HepG2 (cell line): ENCODE measurements around the gene CAPG. TPM values are rescaled to one million over a fixed set of nuclear protein-coding genes. Genes with fewer than 3 reads are reported as not detected.

ENCODE experiments used
- CCDC6 ChIP-seq: sonication (generic); formaldehyde crosslinking; IDR thresholded peaks from 2 replicates; pipeline ENCODE4 v1.8.1; 2022; ENCODE audit warnings: mild to moderate bottlenecking, missing genetic modification reagents, moderate library complexity
- GMEB1 ChIP-seq: sonication (generic); formaldehyde crosslinking; IDR thresholded peaks from 2 replicates; pipeline ENCODE4 v1.5.1; 2020; ENCODE audit warnings: missing genetic modification reagents, mild to moderate bottlenecking, borderline replicate concordance
- ISX ChIP-seq: sonication (generic); formaldehyde crosslinking; conservative IDR thresholded peaks from 2 replicates; pipeline ENCODE4 v1.5.0; 2020; ENCODE audit warnings: missing genetic modification reagents
- JDP2 ChIP-seq: sonication (generic); formaldehyde crosslinking; IDR thresholded peaks from 2 replicates; pipeline ENCODE4 v1.8.1; 2022; ENCODE audit warnings: missing genetic modification reagents, borderline replicate concordance
- KMT2B ChIP-seq: IDR thresholded peaks from 2 replicates; pipeline ENCODE4 v1.6.1; 2016; ENCODE audit warnings: missing genetic modification reagents, missing compliant biosample characterization
- PBX2 ChIP-seq: IDR thresholded peaks from 2 replicates; pipeline ENCODE4 v1.6.1; 2016; ENCODE audit warnings: control low read depth
- PHF21A ChIP-seq: sonication (generic); formaldehyde crosslinking; IDR thresholded peaks from 2 replicates; pipeline ENCODE4 v1.5.0; 2020; ENCODE audit warnings: mild to moderate bottlenecking, missing genetic modification reagents
- REPIN1 ChIP-seq: sonication (generic); formaldehyde crosslinking; IDR thresholded peaks from 2 replicates; pipeline ENCODE4 v1.8.0; 2022; ENCODE audit warnings: missing genetic modification reagents, low read depth, mild to moderate bottlenecking, borderline replicate concordance
- THAP8 ChIP-seq: sonication (generic); formaldehyde crosslinking; IDR thresholded peaks from 2 replicates; pipeline ENCODE4 v1.5.1; 2020; ENCODE audit warnings: missing genetic modification reagents, mild to moderate bottlenecking, borderline replicate concordance
- ZNF282 ChIP-seq: fragments of 450-650 bp; IDR thresholded peaks from 2 replicates; pipeline ENCODE4 v1.6.1; 2018; ENCODE audit not compliant: partially characterized antibody
- ZNF329 ChIP-seq: sonication (generic); formaldehyde crosslinking; IDR thresholded peaks from 2 replicates; pipeline ENCODE4 v1.9.0; 2021; ENCODE audit warnings: low read depth, mild to moderate bottlenecking, missing genetic modification reagents
- ZNF496 ChIP-seq: sonication (generic); formaldehyde crosslinking; IDR thresholded peaks from 2 replicates; pipeline ENCODE4 v1.8.1; 2023; ENCODE audit warnings: mild to moderate bottlenecking, moderate library complexity, missing genetic modification reagents; ENCODE audit not compliant: insufficient replicate concordance
- ZNF629 ChIP-seq: sonication (generic); formaldehyde crosslinking; conservative IDR thresholded peaks from 2 replicates; pipeline ENCODE4 v1.5.0; 2020; ENCODE audit warnings: missing genetic modification reagents
- ZNF766 ChIP-seq: sonication (generic); formaldehyde crosslinking; IDR thresholded peaks from 2 replicates; pipeline ENCODE4 v1.5.0; 2020; ENCODE audit warnings: missing genetic modification reagents, borderline replicate concordance
- polyA plus RNA-seq, 8 experiments: library from polyadenylated mRNA; depleted of rRNA in 3 of 8; stranded (reverse) in 7 of 8; unstranded in 1 of 8; fragments of >200 nt; fragmentation: Illumina TruSeq in 4 of 8; extraction: Trizol in 4 of 8; gene quantifications; 2 replicates each; pipeline versions ENCODE4 v1.2.1 to v1.2.3, GENCODE V29; 2011 to 2016; ENCODE audit warnings: low read depth in 4 of 8, missing spikeins in 1 of 8, mixed read lengths in 1 of 8; ENCODE audit not compliant: insufficient read depth in 1 of 8
- total RNA-seq, 5 experiments: library from RNA; depleted of rRNA; stranded (reverse); fragments of >200 nt; fragmentation: Illumina TruSeq; extraction: Trizol; gene quantifications; 2 replicates each; pipeline ENCODE4 v1.2.3, GENCODE V29; 2016; ENCODE audit warnings: low read depth in 1 of 5
- TF ChIP-seq, protein P1 (sequence below), 2 experiments: sonication (generic) in 1 of 2; formaldehyde crosslinking in 1 of 2; IDR thresholded peaks; 2 replicates each; pipeline versions ENCODE4 v1.6.1 to v1.9.0; 2014 to 2022; ENCODE audit warnings: antibody characterized with exemption in 1 of 2, borderline replicate concordance in 1 of 2, inconsistent platforms in 1 of 2, low read depth in 1 of 2, missing genetic modification reagents in 1 of 2
- TF ChIP-seq, protein P2 (sequence below): sonication (generic); formaldehyde crosslinking; IDR thresholded peaks from 2 replicates; pipeline ENCODE4 v1.4.0; 2020; ENCODE audit warnings: missing genetic modification reagents

Gene CAPG
- total and polyA plus RNA-seq, 2 of the 13 experiments (the other 11 are each of a cell fraction or from before 2014, with no cell fraction given), result 12.7 to 18.2 TPM

DNA sequence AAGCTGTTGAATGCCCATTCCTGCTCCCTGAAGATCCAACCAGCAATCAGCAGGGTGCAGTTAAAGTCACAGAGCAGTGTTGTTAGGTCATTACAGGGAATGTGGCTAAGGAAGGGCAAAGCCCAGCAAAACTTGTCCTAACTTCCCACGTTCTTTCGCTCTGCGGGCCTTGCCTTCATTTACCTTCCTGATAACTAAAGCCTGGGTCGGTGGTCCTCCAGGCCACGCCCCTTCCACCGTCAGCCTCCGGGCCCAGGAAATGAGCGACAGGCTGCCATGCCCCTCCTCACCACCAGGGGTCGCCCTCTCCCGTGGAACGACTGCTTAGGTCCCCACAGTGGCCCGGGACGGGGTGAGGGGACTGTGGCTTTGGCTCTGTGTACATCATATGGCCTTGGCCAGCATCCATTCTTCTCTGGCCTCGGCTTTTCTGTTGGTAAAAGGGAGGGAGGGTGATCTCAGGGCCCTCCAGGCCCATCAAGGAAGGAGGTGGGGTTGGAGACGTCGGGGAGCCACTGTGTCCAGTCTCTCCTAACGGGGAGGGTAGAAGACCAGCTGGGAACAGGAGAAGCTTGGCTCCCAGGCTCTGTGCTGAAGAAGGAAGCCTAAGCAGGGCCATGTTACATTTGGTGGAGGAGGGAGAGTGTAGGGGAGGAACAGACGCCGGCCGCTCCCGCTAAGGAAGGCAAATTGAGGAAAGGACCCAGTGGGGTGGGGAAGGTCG is 10.5 kb upstream of the CAPG start (continued):
- TF ChIP-seq PHF21A (CRISPR knock-in tag) (peak; percentile 19; the same call in 1 of the 2 replicates), JDP2 (CRISPR knock-in tag) (no peak), PBX2 (CRISPR knock-in tag) (peak; percentile 67; the same call in 1 of the 2 replicates), CCDC6 (CRISPR knock-in tag) (no peak), GMEB1 (CRISPR knock-in tag) (peak; percentile 29; the same call in 1 of the 2 replicates), REPIN1 (CRISPR knock-in tag) (no peak; the same call in 1 of the 2 replicates), ZNF282 (no peak), ISX (no peak), ZNF496 (no peak), ZNF329 (CRISPR knock-in tag) (0 out of 2 replicates have a peak, but pooled peaks have one; percentile 47), THAP8 (CRISPR knock-in tag) (no peak), ZNF766 (CRISPR knock-in tag) (no peak), KMT2B (CRISPR knock-in tag) (no peak), ZNF629 (CRISPR knock-in tag) (peak; percentile 38)
- TF ChIP-seq, protein P1, sequence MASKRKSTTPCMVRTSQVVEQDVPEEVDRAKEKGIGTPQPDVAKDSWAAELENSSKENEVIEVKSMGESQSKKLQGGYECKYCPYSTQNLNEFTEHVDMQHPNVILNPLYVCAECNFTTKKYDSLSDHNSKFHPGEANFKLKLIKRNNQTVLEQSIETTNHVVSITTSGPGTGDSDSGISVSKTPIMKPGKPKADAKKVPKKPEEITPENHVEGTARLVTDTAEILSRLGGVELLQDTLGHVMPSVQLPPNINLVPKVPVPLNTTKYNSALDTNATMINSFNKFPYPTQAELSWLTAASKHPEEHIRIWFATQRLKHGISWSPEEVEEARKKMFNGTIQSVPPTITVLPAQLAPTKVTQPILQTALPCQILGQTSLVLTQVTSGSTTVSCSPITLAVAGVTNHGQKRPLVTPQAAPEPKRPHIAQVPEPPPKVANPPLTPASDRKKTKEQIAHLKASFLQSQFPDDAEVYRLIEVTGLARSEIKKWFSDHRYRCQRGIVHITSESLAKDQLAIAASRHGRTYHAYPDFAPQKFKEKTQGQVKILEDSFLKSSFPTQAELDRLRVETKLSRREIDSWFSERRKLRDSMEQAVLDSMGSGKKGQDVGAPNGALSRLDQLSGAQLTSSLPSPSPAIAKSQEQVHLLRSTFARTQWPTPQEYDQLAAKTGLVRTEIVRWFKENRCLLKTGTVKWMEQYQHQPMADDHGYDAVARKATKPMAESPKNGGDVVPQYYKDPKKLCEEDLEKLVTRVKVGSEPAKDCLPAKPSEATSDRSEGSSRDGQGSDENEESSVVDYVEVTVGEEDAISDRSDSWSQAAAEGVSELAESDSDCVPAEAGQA (IDR thresholded peaks at IDR 0.05; ENCODE audit: low read depth), result 0 out of 2 replicates have a peak, but pooled peaks have one; percentile 45
- TF ChIP-seq, protein P1 (CRISPR knock-in tag; IDR thresholded peaks at IDR 0.05; ENCODE audit: borderline replicate concordance), result no peak
- TF ChIP-seq, protein P2, sequence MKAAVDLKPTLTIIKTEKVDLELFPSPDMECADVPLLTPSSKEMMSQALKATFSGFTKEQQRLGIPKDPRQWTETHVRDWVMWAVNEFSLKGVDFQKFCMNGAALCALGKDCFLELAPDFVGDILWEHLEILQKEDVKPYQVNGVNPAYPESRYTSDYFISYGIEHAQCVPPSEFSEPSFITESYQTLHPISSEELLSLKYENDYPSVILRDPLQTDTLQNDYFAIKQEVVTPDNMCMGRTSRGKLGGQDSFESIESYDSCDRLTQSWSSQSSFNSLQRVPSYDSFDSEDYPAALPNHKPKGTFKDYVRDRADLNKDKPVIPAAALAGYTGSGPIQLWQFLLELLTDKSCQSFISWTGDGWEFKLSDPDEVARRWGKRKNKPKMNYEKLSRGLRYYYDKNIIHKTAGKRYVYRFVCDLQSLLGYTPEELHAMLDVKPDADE (CRISPR knock-in tag), result no peak; the same call in 1 of the 2 replicates
